ENCODE measurements around the gene SULT1A1.
"Not testable (repeated sequence)": the region's sequence is repeated elsewhere in the genome, so short reads cannot be mapped to it uniquely, and the experiment has no call there.

The SULT1A1 gene

GRCh38 chr16:28596840-28597691 lies 12.8 kb downstream of the SULT1A1 start, which contains the start of gene SULT1A2:
Gene SULT1A2, minus strand, starts transcription at chr16:28597050. Its CDS starts 1,120 bp downstream, at chr16:28595930.
- TF ChIP-seq SPI1 (IDR thresholded peaks at IDR 0.05; ENCODE audit: borderline replicate concordance, low read depth) (no peak), POLR2AphosphoS5 (IDR thresholded peaks at IDR 0.05; ENCODE audit: low read depth) (no peak), GABPA (IDR thresholded peaks at IDR 0.05; ENCODE audit: low read depth) (no peak)
- TF ChIP-seq, protein P1, sequence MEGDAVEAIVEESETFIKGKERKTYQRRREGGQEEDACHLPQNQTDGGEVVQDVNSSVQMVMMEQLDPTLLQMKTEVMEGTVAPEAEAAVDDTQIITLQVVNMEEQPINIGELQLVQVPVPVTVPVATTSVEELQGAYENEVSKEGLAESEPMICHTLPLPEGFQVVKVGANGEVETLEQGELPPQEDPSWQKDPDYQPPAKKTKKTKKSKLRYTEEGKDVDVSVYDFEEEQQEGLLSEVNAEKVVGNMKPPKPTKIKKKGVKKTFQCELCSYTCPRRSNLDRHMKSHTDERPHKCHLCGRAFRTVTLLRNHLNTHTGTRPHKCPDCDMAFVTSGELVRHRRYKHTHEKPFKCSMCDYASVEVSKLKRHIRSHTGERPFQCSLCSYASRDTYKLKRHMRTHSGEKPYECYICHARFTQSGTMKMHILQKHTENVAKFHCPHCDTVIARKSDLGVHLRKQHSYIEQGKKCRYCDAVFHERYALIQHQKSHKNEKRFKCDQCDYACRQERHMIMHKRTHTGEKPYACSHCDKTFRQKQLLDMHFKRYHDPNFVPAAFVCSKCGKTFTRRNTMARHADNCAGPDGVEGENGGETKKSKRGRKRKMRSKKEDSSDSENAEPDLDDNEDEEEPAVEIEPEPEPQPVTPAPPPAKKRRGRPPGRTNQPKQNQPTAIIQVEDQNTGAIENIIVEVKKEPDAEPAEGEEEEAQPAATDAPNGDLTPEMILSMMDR (IDR thresholded peaks at IDR 0.05; ENCODE audit: insufficient read depth, low read length) = no peak
- TF ChIP-seq, protein P2, sequence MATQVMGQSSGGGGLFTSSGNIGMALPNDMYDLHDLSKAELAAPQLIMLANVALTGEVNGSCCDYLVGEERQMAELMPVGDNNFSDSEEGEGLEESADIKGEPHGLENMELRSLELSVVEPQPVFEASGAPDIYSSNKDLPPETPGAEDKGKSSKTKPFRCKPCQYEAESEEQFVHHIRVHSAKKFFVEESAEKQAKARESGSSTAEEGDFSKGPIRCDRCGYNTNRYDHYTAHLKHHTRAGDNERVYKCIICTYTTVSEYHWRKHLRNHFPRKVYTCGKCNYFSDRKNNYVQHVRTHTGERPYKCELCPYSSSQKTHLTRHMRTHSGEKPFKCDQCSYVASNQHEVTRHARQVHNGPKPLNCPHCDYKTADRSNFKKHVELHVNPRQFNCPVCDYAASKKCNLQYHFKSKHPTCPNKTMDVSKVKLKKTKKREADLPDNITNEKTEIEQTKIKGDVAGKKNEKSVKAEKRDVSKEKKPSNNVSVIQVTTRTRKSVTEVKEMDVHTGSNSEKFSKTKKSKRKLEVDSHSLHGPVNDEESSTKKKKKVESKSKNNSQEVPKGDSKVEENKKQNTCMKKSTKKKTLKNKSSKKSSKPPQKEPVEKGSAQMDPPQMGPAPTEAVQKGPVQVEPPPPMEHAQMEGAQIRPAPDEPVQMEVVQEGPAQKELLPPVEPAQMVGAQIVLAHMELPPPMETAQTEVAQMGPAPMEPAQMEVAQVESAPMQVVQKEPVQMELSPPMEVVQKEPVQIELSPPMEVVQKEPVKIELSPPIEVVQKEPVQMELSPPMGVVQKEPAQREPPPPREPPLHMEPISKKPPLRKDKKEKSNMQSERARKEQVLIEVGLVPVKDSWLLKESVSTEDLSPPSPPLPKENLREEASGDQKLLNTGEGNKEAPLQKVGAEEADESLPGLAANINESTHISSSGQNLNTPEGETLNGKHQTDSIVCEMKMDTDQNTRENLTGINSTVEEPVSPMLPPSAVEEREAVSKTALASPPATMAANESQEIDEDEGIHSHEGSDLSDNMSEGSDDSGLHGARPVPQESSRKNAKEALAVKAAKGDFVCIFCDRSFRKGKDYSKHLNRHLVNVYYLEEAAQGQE (IDR thresholded peaks at IDR 0.05; ENCODE audit: insufficient replicate concordance, low read depth) = no peak
- Histone ChIP-seq H3K4me3 (replicated peaks; ENCODE audit: insufficient read depth, low read length) (no peak within 1 kb of the TSS), H3K27me3 (ENCODE audit: insufficient read depth, poor library complexity, severe bottlenecking) (no peaks in the 10 kb centered on the region), H3K27ac (replicated peaks) (no peak within 1 kb of the TSS)
- DNase-seq (ENCODE audit: low read depth in 1 of 2, low spot score in 1 of 2) = no peak

GRCh38 chr16:28596115-28596630 lies 13.7 kb downstream of the SULT1A1 start:
- no peaks in the 10 kb centered on the region for H3K27me3 ChIP-seq (ENCODE audit: insufficient read depth, poor library complexity, severe bottlenecking)
- H3K4me3 ChIP-seq (replicated peaks; ENCODE audit: insufficient read depth, low read length) = no peak overlapping the region
- no peak for DNase-seq (ENCODE audit: low read depth in 1 of 2, low spot score in 1 of 2)
- H3K27ac ChIP-seq (replicated peaks) = no peak overlapping the region
- TF ChIP-seq GABPA (IDR thresholded peaks at IDR 0.05; ENCODE audit: low read depth) = no peak
- TF ChIP-seq SPI1 (IDR thresholded peaks at IDR 0.05; ENCODE audit: borderline replicate concordance, low read depth) = no peak
- TF ChIP-seq, protein P1 (IDR thresholded peaks at IDR 0.05; ENCODE audit: insufficient read depth, low read length) = no peak
- no peak for TF ChIP-seq POLR2AphosphoS5 (IDR thresholded peaks at IDR 0.05; ENCODE audit: low read depth)
- TF ChIP-seq, protein P2 (IDR thresholded peaks at IDR 0.05; ENCODE audit: insufficient replicate concordance, low read depth) = no peak

- H3K27ac ChIP-seq (replicated peaks); H3K27me3 ChIP-seq (ENCODE audit: insufficient read depth, poor library complexity, severe bottlenecking); H3K4me3 ChIP-seq (replicated peaks; ENCODE audit: insufficient read depth, low read length); DNase-seq (ENCODE audit: low read depth in 1 of 2, low spot score in 1 of 2): not testable (repeated sequence)
Observed at GRCh38 chr16:28595451-28595850, 14.4 kb downstream of the SULT1A1 start.

- no peak overlapping the region for H3K4me3 ChIP-seq (replicated peaks; ENCODE audit: insufficient read depth, low read length)
- 0 out of 2 replicates have a peak, but pooled peaks have one; percentile 9 for TF ChIP-seq POLR2AphosphoS5 (IDR thresholded peaks at IDR 0.05; ENCODE audit: low read depth)
- TF ChIP-seq, protein P2 (IDR thresholded peaks at IDR 0.05; ENCODE audit: insufficient replicate concordance, low read depth) = no peak
- no peak for TF ChIP-seq GABPA (IDR thresholded peaks at IDR 0.05; ENCODE audit: low read depth)
- no peak for DNase-seq (ENCODE audit: low read depth in 1 of 2, low spot score in 1 of 2)
- H3K27me3 ChIP-seq (ENCODE audit: insufficient read depth, poor library complexity, severe bottlenecking) = no peaks in the 10 kb centered on the region
- no peak overlapping the region for H3K27ac ChIP-seq (replicated peaks)
Observed at GRCh38 chr16:28592979-28593553, 16.8 kb downstream of the SULT1A1 start.

Data from HL-60 (cell line).